Endothelial cell of umbilical vein (primary cell): Measurements from ENCODE around the gene PCID2. TPM values are rescaled to one million over a fixed set of nuclear protein-coding genes. Genes with fewer than 3 reads are reported as not detected.
A peak's percentile ranks its signal among the peaks of the same experiment; 100 is the strongest.

ENCODE experiments used
- BruUV-seq: library from RNA; stranded (reverse); fragments of 400-500 nt; replicated peaks from 2 replicates; lab custom pipeline; 2021; lab: Mats Ljungman, UMichigan
- CTCF ChIA-PET: fragments of 300-600, 350-600 bp; sonication (Branson Sonifier 250); formaldehyde crosslinking; loops from one replicate; lab custom pipeline; 2021; ENCODE audit warnings: antibody characterized with exemption, inconsistent platforms; lab: Charles Lee
- POLR2A ChIA-PET: fragments of 300-600, 350-600 bp; sonication (Branson Sonifier 250); formaldehyde crosslinking; loops from one replicate; lab custom pipeline; 2021; ENCODE audit warnings: antibody characterized with exemption, inconsistent platforms; lab: Charles Lee
- DNase-seq: peaks from one replicate; pipeline ENCODE4 v3.0.0-alpha.2; 2011; ENCODE audit warnings: low read depth, low spot score
- FAIRE-seq: peaks from 2 replicates; lab custom pipeline; 2011; peaks lifted over from hg19 to GRCh38; lab: Jason Lieb, UNC
- H2AFZ ChIP-seq: 2 replicates; pipeline ENCODE4 v1.6.0; 2012; ENCODE audit warnings: low read depth, low read length, control low read depth, inconsistent platforms
- H3K27ac ChIP-seq: 2 replicates; pipeline ENCODE4 v1.5.1; 2011; ENCODE audit warnings: low read depth, mild to moderate bottlenecking, control low read depth, low read length, moderate library complexity; ENCODE audit not compliant: insufficient read depth
- H3K27me3 ChIP-seq, 2 experiments: 2 replicates each; pipeline versions ENCODE4 v1.6.0 to v1.6.1; 2011; ENCODE audit warnings: low read length in 2 of 2, mixed read lengths in 1 of 2; ENCODE audit not compliant: control insufficient read depth in 2 of 2, insufficient read depth in 2 of 2
- H3K36me3 ChIP-seq, 2 experiments: 2 replicates in 1 of 2; 3 replicates in 1 of 2; pipeline ENCODE4 v1.5.1; 2011; ENCODE audit warnings: low read length in 2 of 2, mild to moderate bottlenecking in 1 of 2, moderate library complexity in 1 of 2; ENCODE audit not compliant: control insufficient read depth in 2 of 2, insufficient read depth in 2 of 2; ENCODE audit errors: extremely low read depth in 1 of 2
- H3K4me1 ChIP-seq: 3 replicates; pipeline ENCODE4 v1.5.1; 2011; ENCODE audit warnings: mild to moderate bottlenecking, low read length; ENCODE audit not compliant: control insufficient read depth, insufficient read depth; ENCODE audit errors: extremely low read depth
- H3K4me2 ChIP-seq: 2 replicates; pipeline ENCODE4 v1.6.1; 2011; ENCODE audit warnings: low read length, control low read depth, mixed read lengths; ENCODE audit not compliant: insufficient read depth
- H3K4me3 ChIP-seq, 3 experiments: fragments of 200-600 bp in 1 of 3; sonication (generic), shearing (Covaris generic) in 1 of 3; replicated peaks in 1 of 3; 2 replicates each; pipeline ENCODE4 v1.5.1; 2011 to 2016; ENCODE audit warnings: control low read depth in 3 of 3, low read length in 3 of 3, mild to moderate bottlenecking in 2 of 3, inconsistent platforms in 1 of 3, low read depth in 1 of 3, moderate library complexity in 1 of 3; ENCODE audit not compliant: insufficient read depth in 1 of 3
- H3K79me2 ChIP-seq: 2 replicates; pipeline ENCODE4 v1.6.0; 2012; ENCODE audit warnings: low read length, inconsistent platforms; ENCODE audit not compliant: control insufficient read depth, insufficient read depth
- H3K9ac ChIP-seq: replicated peaks from 2 replicates; pipeline ENCODE3; 2011; ENCODE audit warnings: low read length, control low read depth; ENCODE audit not compliant: insufficient read depth; ENCODE audit errors: extremely low read depth
- H3K9me1 ChIP-seq: replicated peaks from 3 replicates; pipeline ENCODE4 v1.6.0; 2011; ENCODE audit warnings: mild to moderate bottlenecking, low read length; ENCODE audit not compliant: control insufficient read depth, insufficient read depth; ENCODE audit errors: extremely low read depth
- H3K9me3 ChIP-seq: replicated peaks from 2 replicates; pipeline ENCODE4 v1.5.1; 2012; ENCODE audit warnings: low read length, inconsistent platforms; ENCODE audit not compliant: control insufficient read depth, insufficient read depth
- H4K20me1 ChIP-seq: replicated peaks from 2 replicates; pipeline ENCODE3; 2011; ENCODE audit warnings: mild to moderate bottlenecking, low read length; ENCODE audit not compliant: control insufficient read depth, insufficient read depth; ENCODE audit errors: extremely low read depth
- CTCF ChIP-seq, 2 donors: IDR thresholded peaks; 1 replicate in 1 of 2; 2 replicates in 1 of 2; pipeline ENCODE4 v1.5.1; 2011; ENCODE audit warnings: low read length in 2 of 2, mild to moderate bottlenecking in 2 of 2, moderate library complexity in 2 of 2, control low read depth in 1 of 2, inconsistent platforms in 1 of 2, low read depth in 1 of 2; ENCODE audit not compliant: insufficient read depth in 1 of 2; ENCODE audit errors: extremely low read depth in 1 of 2
- EZH2 ChIP-seq: IDR thresholded peaks from 2 replicates; pipeline ENCODE4 v1.6.1; 2012; ENCODE audit warnings: borderline replicate concordance, low read depth, mild to moderate bottlenecking, moderate library complexity, low read length, inconsistent platforms; ENCODE audit not compliant: severe bottlenecking
- FOS ChIP-seq: IDR thresholded peaks from 2 replicates; pipeline ENCODE4 v1.6.1; 2011; ENCODE audit warnings: mild to moderate bottlenecking, low read length, moderate library complexity, borderline replicate concordance; ENCODE audit not compliant: insufficient read depth
- GATA2 ChIP-seq: IDR thresholded peaks from 2 replicates; pipeline ENCODE4 v1.7.0; 2011; ENCODE audit warnings: low read depth, mild to moderate bottlenecking, moderate library complexity, mixed read lengths, low read length; ENCODE audit not compliant: insufficient read length, insufficient read depth
- JUN ChIP-seq: IDR thresholded peaks from 2 replicates; pipeline ENCODE4 v1.6.1; 2011; ENCODE audit warnings: borderline replicate concordance, low read depth; ENCODE audit not compliant: insufficient read length, insufficient read depth
- MAX ChIP-seq: IDR thresholded peaks from 2 replicates; pipeline ENCODE4 v1.6.1; 2011; ENCODE audit not compliant: insufficient read depth, insufficient read length
- MYC ChIP-seq: IDR thresholded peaks from one replicate; pipeline ENCODE4 v1.6.1; 2011; ENCODE audit warnings: mild to moderate bottlenecking, low read depth, low read length
- POLR2A ChIP-seq: IDR thresholded peaks from 2 replicates; pipeline ENCODE4 v1.6.1; 2012; ENCODE audit warnings: low read depth, mild to moderate bottlenecking, control low read depth, low read length
- POLR2AphosphoS5 ChIP-seq: IDR thresholded peaks from 2 replicates; pipeline ENCODE4 v1.6.1; 2012; ENCODE audit warnings: low read depth, mild to moderate bottlenecking, control low read depth, low read length, moderate library complexity; ENCODE audit not compliant: insufficient read depth
- dilution Hi-C: fragments of 300-500 bp; cut with MboI; formaldehyde crosslinking; loops from one replicate; pipeline ENCODE4 v1.15.0; 2019; ENCODE audit warnings: low sequenced_read_pairs; ENCODE audit not compliant: extremely low pct_ligation_motif_present
- intact Hi-C: fragments of 100-400 bp; cut with micrococcal nuclease; formaldehyde crosslinking; loops from one replicate; pipeline ENCODE4 v1.10.0; 2022
- polyA plus RNA-seq, 4 experiments: library from polyadenylated mRNA; depleted of rRNA in 3 of 4; stranded (reverse) in 3 of 4; unstranded in 1 of 4; fragments of >200 nt; gene quantifications; 2 replicates each; pipeline versions ENCODE4 v1.2.1 to v1.2.3, GENCODE V29; 2011 to 2012; ENCODE audit warnings: missing spikeins in 1 of 4
- total RNA-seq: library from RNA; stranded (reverse); gene quantifications from 2 replicates; pipeline ENCODE4 v1.2.3, GENCODE V29; 2021

Gene PCID2
- total and polyA plus RNA-seq, 2 donors (not counting 3 experiments of a cell fraction or from before 2014, with no cell fraction given): 52.1 to 55.6 TPM

- Histone ChIP-seq H2AFZ (no peak overlapping the region), H3K9me3 (no peaks in the 10 kb centered on the region), H3K9me1 (no peaks in the 10 kb centered on the region), H3K9ac (peak overlapping the region; percentile 17), H3K4me1 (peaks cover 14% of the 10 kb centered on the region), H3K4me2 (peak overlapping the region; percentile 18), H3K4me3 (no peak overlapping the region), H4K20me1 (no peaks in the 10 kb centered on the region), H3K27me3 (no peaks in the 10 kb centered on the region), H3K79me2 (no peaks in the 10 kb centered on the region), H3K36me3 (peaks cover 16 to 23% of the 10 kb centered on the region in 2 experiments), H3K27ac (peak overlapping the region; percentile 61)
- dilution Hi-C loops (no loop called here), intact Hi-C loops (loop anchor here (1.0 kb wide), 2 partner anchors 8 to 9 kb away; no protein-coding TSS in a partner anchor)
- CTCF ChIA-PET: interaction anchor here (2.2 to 2.3 kb wide), 2 partner anchors 9 kb away, joined by 8 to 9 read pairs; no protein-coding TSS in a partner anchor
- no TSS peak for BruUV-seq
- TF ChIP-seq GATA2: no peak
- peak; percentile 51 for TF ChIP-seq POLR2AphosphoS5
- POLR2A ChIA-PET: no interaction called here
- DNase-seq (peak; percentile 24), FAIRE-seq (peak; percentile 53)
Measured at GRCh38 chr13:113178070-113178895, 30.2 kb downstream of the PCID2 start.

GRCh38 chr13:113176822-113177221, 31.6 kb downstream of the PCID2 start:
- Histone ChIP-seq H4K20me1 (no peaks in the 10 kb centered on the region), H3K9me3 (no peaks in the 10 kb centered on the region), H3K4me1 (peaks cover 14% of the 10 kb centered on the region), H3K27me3 (no peaks in the 10 kb centered on the region), H3K4me3 (no peak overlapping the region), H3K79me2 (no peaks in the 10 kb centered on the region), H3K4me2 (no peak overlapping the region), H2AFZ (no peak overlapping the region), H3K9ac (no peak overlapping the region), H3K36me3 (peaks cover 16 to 23% of the 10 kb centered on the region in 2 experiments), H3K9me1 (no peaks in the 10 kb centered on the region), H3K27ac (no peak overlapping the region)
- DNase-seq (no peak), FAIRE-seq (no peak)
- dilution Hi-C loops: no loop called here
- POLR2A ChIA-PET: no interaction called here
- CTCF ChIA-PET: interaction anchor here (2.2 kb wide), 1 partner anchor 10 kb away, joined by 8 read pairs; no protein-coding TSS in a partner anchor
- TF ChIP-seq CTCF (IDR thresholded peaks at IDR 0.05; ENCODE audit: extremely low read depth in 1 of 2, insufficient read depth in 1 of 2, low read depth in 1 of 2, low read length in 2 of 2) (no peak), FOS (no peak), POLR2AphosphoS5 (no peak), EZH2 (no peak), JUN (no peak), MAX (no peak), MYC (no peak), POLR2A (no peak), GATA2 (no peak)
- intact Hi-C loops: no loop called here
- BruUV-seq: no TSS peak
